Progenitor cell of endocrine pancreas (in vitro differentiated cells): Measurements from ENCODE around the gene MARK1. TPM values are rescaled to one million over a fixed set of nuclear protein-coding genes. Genes with fewer than 3 reads are reported as not detected.

Experiments used
- DNase-seq: peaks from one replicate; pipeline ENCODE4 v3.0.0; 2021; ENCODE audit warnings: low spot score; ENCODE audit not compliant: unreplicated experiment
- H3K27ac Mint-ChIP-seq: 2 replicates; pipeline ENCODE4 v1.8.0; 2021; ENCODE audit warnings: mild to moderate bottlenecking, moderate library complexity, mixed read lengths
- H3K27me3 Mint-ChIP-seq: 2 replicates; pipeline ENCODE4 v1.8.0; 2021; ENCODE audit warnings: mixed read lengths
- H3K36me3 Mint-ChIP-seq: 2 replicates; pipeline ENCODE4 v1.8.0; 2022; ENCODE audit warnings: mixed read lengths; ENCODE audit not compliant: insufficient read depth
- H3K4me1 Mint-ChIP-seq: 2 replicates; pipeline ENCODE4 v1.8.0; 2021; ENCODE audit warnings: low read depth, mixed read lengths
- H3K4me3 Mint-ChIP-seq: 2 replicates; pipeline ENCODE4 v1.8.0; 2021; ENCODE audit warnings: low read depth, mild to moderate bottlenecking, moderate library complexity, mixed read lengths
- H3K9me3 Mint-ChIP-seq: 2 replicates; pipeline ENCODE4 v1.8.0; 2021; ENCODE audit warnings: low read depth, mixed read lengths
- total RNA-seq: library from RNA; stranded (reverse); gene quantifications from 2 replicates; pipeline ENCODE4 v1.2.1, GENCODE V29; 2021
- TF ChIP-seq, protein P1 (sequence below): fragments of 200-600 bp; sonication (generic); IDR thresholded peaks from one replicate; pipeline ENCODE4 v1.5.0; 2021; ENCODE audit warnings: antibody characterized with exemption, mild to moderate bottlenecking; ENCODE audit not compliant: unreplicated experiment

MARK1 gene
- total RNA-seq, 1 donor from 2014 or later, result 10.8 TPM

DNA sequence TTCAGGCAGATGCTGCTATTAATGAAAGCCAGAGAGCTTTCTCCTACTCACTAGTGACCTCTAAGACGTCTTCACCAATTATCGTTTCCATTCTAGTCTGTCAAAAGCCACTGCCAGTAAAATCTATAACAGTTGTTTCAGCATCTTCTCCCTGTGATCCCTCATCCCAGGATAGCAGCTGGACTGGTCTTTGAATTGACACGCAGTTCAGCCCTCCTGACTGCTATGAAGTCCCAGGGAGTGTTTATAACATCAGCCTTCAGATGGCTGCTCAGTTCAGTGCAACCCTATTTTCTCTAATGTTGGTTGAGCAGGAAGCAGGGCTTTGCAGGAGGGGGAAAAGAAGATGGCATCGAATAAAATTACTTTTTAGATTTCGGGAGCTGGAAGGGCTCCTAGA lies 23.6 kb upstream of the MARK1 start:
- DNase-seq, result no peak
- TF ChIP-seq, protein P1, sequence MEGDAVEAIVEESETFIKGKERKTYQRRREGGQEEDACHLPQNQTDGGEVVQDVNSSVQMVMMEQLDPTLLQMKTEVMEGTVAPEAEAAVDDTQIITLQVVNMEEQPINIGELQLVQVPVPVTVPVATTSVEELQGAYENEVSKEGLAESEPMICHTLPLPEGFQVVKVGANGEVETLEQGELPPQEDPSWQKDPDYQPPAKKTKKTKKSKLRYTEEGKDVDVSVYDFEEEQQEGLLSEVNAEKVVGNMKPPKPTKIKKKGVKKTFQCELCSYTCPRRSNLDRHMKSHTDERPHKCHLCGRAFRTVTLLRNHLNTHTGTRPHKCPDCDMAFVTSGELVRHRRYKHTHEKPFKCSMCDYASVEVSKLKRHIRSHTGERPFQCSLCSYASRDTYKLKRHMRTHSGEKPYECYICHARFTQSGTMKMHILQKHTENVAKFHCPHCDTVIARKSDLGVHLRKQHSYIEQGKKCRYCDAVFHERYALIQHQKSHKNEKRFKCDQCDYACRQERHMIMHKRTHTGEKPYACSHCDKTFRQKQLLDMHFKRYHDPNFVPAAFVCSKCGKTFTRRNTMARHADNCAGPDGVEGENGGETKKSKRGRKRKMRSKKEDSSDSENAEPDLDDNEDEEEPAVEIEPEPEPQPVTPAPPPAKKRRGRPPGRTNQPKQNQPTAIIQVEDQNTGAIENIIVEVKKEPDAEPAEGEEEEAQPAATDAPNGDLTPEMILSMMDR, result no peak
- Mint-ChIP-seq H3K4me3 (no peak overlapping the region), H3K27ac (peak overlapping the region; percentile 71), H3K27me3 (peaks cover 6% of the 10 kb centered on the region), H3K9me3 (no peaks in the 10 kb centered on the region), H3K4me1 (no peaks in the 10 kb centered on the region), H3K36me3 (no peaks in the 10 kb centered on the region)

DNA sequence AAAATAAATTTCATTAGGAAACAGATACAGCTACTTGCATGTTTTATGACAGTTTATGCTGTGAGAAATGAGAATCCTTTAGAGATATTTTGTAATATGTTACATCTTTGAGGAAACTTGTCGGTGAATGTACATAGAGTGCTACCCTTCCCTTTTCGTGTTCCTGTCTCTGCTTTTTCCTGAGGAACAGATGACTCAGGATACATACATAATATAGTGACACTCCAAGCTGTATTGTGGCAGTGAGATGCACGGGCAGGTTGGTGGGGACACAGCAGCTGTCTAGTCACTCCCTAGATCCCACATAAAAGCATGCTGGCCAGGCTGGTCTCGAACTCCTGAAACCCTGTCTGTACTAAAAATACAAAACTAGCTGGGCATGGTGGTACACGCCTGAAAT lies 20.9 kb upstream of the MARK1 start:
- Mint-ChIP-seq H3K27ac (no peak overlapping the region), H3K9me3 (no peaks in the 10 kb centered on the region), H3K4me3 (no peak overlapping the region), H3K4me1 (no peaks in the 10 kb centered on the region), H3K36me3 (no peaks in the 10 kb centered on the region), H3K27me3 (peaks cover 8% of the 10 kb centered on the region)
- no peak for DNase-seq
- TF ChIP-seq, protein P1, result no peak

DNA sequence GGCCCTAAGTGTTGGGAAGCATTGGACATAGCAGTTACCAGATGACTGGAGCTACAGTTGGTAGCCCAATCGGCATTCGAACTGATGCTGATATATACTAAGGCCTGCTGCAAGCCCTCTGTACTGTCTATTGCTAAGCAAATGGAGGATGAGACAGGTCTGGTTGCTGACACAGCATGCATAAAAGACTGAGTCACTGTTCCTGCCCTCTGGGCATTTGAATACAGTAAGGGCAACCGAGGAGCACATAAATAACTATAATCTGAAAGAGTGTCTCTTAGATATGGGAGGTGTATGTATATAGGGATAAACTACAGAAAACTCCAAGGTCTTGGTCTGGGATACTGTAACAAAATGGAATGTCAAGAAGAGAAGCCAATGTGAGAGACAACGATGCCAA lies 16.8 kb upstream of the MARK1 start:
- Mint-ChIP-seq H3K27me3 (peaks cover 5% of the 10 kb centered on the region), H3K36me3 (no peaks in the 10 kb centered on the region), H3K27ac (no peak overlapping the region), H3K9me3 (no peaks in the 10 kb centered on the region), H3K4me3 (no peak overlapping the region), H3K4me1 (no peaks in the 10 kb centered on the region)
- TF ChIP-seq, protein P1, result no peak
- no peak for DNase-seq

DNA sequence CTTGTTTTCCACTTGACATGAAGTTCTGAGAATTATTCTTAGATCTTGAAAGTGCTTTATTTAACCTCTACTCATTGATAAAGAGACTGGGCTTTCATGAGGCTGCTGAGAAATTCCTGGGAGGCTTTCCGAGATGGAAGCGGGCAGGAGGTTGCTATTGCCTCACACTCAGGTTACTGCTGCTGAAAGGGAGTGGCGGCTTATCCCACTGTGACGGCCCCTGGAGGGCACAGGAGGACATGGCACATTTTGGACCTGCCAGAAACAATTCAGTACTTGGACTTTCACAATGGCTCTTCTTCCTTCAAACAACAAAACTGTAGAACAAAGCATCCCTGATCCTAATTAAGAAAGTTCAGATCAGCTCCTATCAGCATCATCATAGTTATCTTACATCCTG lies 16.2 kb upstream of the MARK1 start:
- no peak for DNase-seq
- no peaks in the 10 kb centered on the region for H3K36me3 Mint-ChIP-seq
- no peak overlapping the region for H3K27ac Mint-ChIP-seq
- TF ChIP-seq, protein P1, result peak; percentile 56
- no peaks in the 10 kb centered on the region for H3K4me1 Mint-ChIP-seq
- no peak overlapping the region for H3K4me3 Mint-ChIP-seq
- H3K27me3 Mint-ChIP-seq, result peaks cover 8% of the 10 kb centered on the region
- no peaks in the 10 kb centered on the region for H3K9me3 Mint-ChIP-seq

DNA sequence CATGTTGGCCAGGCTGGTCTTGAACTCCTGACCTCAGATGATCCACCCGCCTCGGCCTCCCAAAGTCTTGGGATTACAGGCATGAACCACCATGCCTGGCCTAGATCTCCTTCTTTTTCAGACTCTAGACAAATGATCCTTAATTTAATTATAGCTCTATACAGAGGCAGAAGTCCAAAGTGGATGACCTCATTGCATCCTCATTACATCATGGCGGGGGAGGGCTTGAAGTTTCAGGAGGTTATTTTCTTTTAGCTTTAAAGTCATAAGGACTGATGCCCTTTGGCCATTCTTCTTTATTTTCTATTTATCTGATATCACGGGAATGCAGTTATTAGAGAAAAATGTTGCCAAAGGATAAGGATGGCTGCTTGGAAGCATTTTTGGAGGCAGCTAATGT lies 14.1 kb upstream of the MARK1 start:
- H3K27me3 Mint-ChIP-seq, result peaks cover 15% of the 10 kb centered on the region
- no peak overlapping the region for H3K4me3 Mint-ChIP-seq
- no peak overlapping the region for H3K27ac Mint-ChIP-seq
- H3K4me1 Mint-ChIP-seq, result no peaks in the 10 kb centered on the region
- H3K9me3 Mint-ChIP-seq, result no peaks in the 10 kb centered on the region
- H3K36me3 Mint-ChIP-seq, result no peaks in the 10 kb centered on the region
- TF ChIP-seq, protein P1, result no peak
- DNase-seq, result no peak
